Tibial nerve (tissue), 4 donors: ENCODE measurements around the gene TRPM2. TPM values are rescaled to one million over a fixed set of nuclear protein-coding genes. Genes with fewer than 3 reads are reported as not detected.

Experiments
- DNase-seq, 2 donors: peaks; one replicate each; pipeline ENCODE4 v3.0.0-alpha.2; 2019; ENCODE audit warnings: low spot score in 2 of 2
- H3K27ac ChIP-seq, 4 donors: fragments of 200-600 bp; sonication (generic) in 3 of 4; one replicate each; pipeline ENCODE4 v1.5.1; 2017 to 2019; ENCODE audit warnings: mild to moderate bottlenecking in 1 of 4
- H3K27me3 ChIP-seq, 2 donors: fragments of 200-600 bp; sonication (generic) in 1 of 2; one replicate each; pipeline versions ENCODE4 v1.5.1 to v1.6.0; 2017 to 2019
- H3K36me3 ChIP-seq, 3 donors: fragments of 200-600 bp; sonication (generic); one replicate each; pipeline ENCODE4 v1.5.1; 2018 to 2019
- H3K4me1 ChIP-seq, 4 donors: fragments of 200-600 bp; sonication (generic) in 3 of 4; one replicate each; pipeline ENCODE4 v1.5.1; 2017 to 2019
- H3K4me3 ChIP-seq, 4 donors: fragments of 200-600 bp; sonication (generic) in 3 of 4; one replicate each; pipeline ENCODE4 v1.5.1; 2017 to 2019; ENCODE audit warnings: mild to moderate bottlenecking in 1 of 4, moderate library complexity in 1 of 4
- H3K9me3 ChIP-seq, 4 donors: fragments of 200-600 bp; sonication (generic) in 3 of 4; one replicate each; pipeline ENCODE4 v1.5.1; 2017 to 2019
- EP300 ChIP-seq, 2 donors: sonication (generic); formaldehyde crosslinking; IDR thresholded peaks; one replicate each; pipeline ENCODE4 v1.6.1; 2017; ENCODE audit warnings: antibody characterized with exemption in 2 of 2, mild to moderate bottlenecking in 1 of 2
- POLR2A ChIP-seq, 2 donors: fragments of 450-650 bp; IDR thresholded peaks; one replicate each; pipeline ENCODE4 v1.6.1; 2017; ENCODE audit warnings: antibody characterized with exemption in 2 of 2, mild to moderate bottlenecking in 2 of 2, moderate library complexity in 2 of 2
- WGBS, 2 donors: methylation state at CpG; one replicate each; pipeline ENCODE4 v1.1.5; 2018; 5-methylcytosine and 5-hydroxymethylcytosine counted together
- total RNA-seq, 4 donors: library from RNA; depleted of rRNA; stranded (reverse); fragments of >200 nt; gene quantifications; one replicate each; pipeline ENCODE4 v1.1.0, GENCODE V29; 2016
- TF ChIP-seq, protein P1 (sequence below), 5 experiments: fragments of 200-600 bp in 3 of 5; fragments of 450-650 bp in 2 of 5; sonication (generic) in 3 of 5; IDR thresholded peaks; one replicate each; pipeline ENCODE4 v1.5.1; 2016 to 2019; ENCODE audit warnings: antibody characterized with exemption in 5 of 5, mild to moderate bottlenecking in 3 of 5, moderate library complexity in 2 of 5

Gene TRPM2
- total RNA-seq, 4 donors from 2014 or later = 4.9 to 10.3 (median 7.8) TPM

DNA sequence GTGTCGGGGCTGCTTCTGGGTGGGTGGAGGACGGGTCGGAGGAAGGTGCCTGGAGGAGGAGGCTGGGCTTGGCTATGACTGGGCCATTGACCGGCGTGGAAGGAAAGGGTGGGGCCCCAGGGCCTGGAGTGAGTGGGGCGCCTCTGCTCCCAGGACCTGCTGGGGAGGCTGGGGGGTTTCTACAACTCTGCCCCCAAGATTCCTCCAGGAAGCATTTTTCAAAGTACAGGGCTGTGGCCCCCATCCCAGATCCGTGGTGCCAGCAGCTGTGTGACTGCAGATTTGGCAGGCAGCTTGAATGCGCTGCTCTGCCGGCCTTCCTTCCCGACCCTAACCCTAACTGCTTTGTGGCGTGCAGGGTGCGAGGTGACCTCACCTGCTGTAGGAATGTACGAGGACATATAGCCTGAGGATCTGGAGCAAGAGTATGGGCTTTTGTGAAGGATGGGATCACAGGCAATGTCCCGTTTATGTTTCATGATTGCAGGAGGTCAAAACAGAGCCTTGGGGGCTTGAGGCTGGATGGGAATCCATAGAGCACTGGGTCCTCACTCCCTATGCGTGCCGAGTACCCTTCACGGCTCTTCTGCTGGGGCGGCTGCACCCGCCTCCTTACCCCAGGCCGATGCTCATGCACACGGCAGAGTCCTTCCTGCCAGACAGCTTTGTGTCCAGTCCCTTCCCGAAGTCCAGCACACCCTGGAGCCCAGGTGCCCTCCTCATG, 24.7 kb downstream of the TRPM2 start:
- peaks cover 0 to 9% (median 0%) of the 10 kb centered on the region in 4 donors for H3K9me3 ChIP-seq
- WGBS, 2 donors = 67 to 71% methylated on average over 20 to 21 of the region's 22 CpGs
- no peak overlapping the region for H3K27ac ChIP-seq
- peaks cover 0 to under 1% (median 0%) of the 10 kb centered on the region in 3 donors for H3K36me3 ChIP-seq
- TF ChIP-seq EP300 (IDR thresholded peaks at IDR 0.05) (no peak), POLR2A (IDR thresholded peaks at IDR 0.05) (no peak)
- TF ChIP-seq, protein P1, sequence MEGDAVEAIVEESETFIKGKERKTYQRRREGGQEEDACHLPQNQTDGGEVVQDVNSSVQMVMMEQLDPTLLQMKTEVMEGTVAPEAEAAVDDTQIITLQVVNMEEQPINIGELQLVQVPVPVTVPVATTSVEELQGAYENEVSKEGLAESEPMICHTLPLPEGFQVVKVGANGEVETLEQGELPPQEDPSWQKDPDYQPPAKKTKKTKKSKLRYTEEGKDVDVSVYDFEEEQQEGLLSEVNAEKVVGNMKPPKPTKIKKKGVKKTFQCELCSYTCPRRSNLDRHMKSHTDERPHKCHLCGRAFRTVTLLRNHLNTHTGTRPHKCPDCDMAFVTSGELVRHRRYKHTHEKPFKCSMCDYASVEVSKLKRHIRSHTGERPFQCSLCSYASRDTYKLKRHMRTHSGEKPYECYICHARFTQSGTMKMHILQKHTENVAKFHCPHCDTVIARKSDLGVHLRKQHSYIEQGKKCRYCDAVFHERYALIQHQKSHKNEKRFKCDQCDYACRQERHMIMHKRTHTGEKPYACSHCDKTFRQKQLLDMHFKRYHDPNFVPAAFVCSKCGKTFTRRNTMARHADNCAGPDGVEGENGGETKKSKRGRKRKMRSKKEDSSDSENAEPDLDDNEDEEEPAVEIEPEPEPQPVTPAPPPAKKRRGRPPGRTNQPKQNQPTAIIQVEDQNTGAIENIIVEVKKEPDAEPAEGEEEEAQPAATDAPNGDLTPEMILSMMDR (IDR thresholded peaks at IDR 0.05) = no peak
- peaks cover 0 to 5% of the 10 kb centered on the region in 2 donors for H3K27me3 ChIP-seq
- no peak for DNase-seq
- no peak overlapping the region for H3K4me3 ChIP-seq
- H3K4me1 ChIP-seq = no peaks in the 10 kb centered on the region

- H3K9me3 ChIP-seq = peaks cover 0 to 12% (median under 1%) of the 10 kb centered on the region in 4 donors
- peaks cover 0 to 4% (median 0%) of the 10 kb centered on the region in 3 donors for H3K36me3 ChIP-seq
- 91 to 92% methylated on average over 24 to 31 of the region's 34 CpGs for WGBS, 2 donors
- H3K27me3 ChIP-seq = peaks cover 0 to 5% of the 10 kb centered on the region in 2 donors
- no peaks in the 10 kb centered on the region for H3K4me1 ChIP-seq
- DNase-seq = no peak
- no peak overlapping the region for H3K27ac ChIP-seq
- TF ChIP-seq POLR2A (IDR thresholded peaks at IDR 0.05) (no peak), EP300 (IDR thresholded peaks at IDR 0.05) (no peak)
- TF ChIP-seq, protein P1 (IDR thresholded peaks at IDR 0.05) = no peak
- H3K4me3 ChIP-seq = no peak overlapping the region
These were observed 25.5 kb downstream of the TRPM2 start for GRCh38 chr21:44378646-44379514.

DNA sequence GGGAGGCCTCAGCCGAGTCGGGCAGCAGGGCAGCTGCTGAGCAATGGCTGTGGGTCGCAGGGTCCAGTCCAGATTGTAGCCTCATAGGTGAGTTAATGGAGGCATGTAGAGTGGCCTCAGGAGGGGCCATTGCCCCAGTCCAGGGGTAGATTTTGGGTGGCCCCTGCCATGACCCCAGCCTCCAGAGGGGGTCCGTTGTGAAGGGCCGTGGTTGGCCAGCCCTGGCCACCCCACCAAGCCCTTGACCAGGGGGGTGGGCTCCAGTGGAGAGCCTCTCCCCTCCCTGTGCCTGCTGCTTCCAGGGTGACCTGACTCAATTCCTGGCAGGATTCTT, 26.1 kb downstream of the TRPM2 start:
- WGBS, 2 donors = 79 to 84% methylated on average over 3 to 5 of the region's 5 CpGs
- DNase-seq = no peak

DNA sequence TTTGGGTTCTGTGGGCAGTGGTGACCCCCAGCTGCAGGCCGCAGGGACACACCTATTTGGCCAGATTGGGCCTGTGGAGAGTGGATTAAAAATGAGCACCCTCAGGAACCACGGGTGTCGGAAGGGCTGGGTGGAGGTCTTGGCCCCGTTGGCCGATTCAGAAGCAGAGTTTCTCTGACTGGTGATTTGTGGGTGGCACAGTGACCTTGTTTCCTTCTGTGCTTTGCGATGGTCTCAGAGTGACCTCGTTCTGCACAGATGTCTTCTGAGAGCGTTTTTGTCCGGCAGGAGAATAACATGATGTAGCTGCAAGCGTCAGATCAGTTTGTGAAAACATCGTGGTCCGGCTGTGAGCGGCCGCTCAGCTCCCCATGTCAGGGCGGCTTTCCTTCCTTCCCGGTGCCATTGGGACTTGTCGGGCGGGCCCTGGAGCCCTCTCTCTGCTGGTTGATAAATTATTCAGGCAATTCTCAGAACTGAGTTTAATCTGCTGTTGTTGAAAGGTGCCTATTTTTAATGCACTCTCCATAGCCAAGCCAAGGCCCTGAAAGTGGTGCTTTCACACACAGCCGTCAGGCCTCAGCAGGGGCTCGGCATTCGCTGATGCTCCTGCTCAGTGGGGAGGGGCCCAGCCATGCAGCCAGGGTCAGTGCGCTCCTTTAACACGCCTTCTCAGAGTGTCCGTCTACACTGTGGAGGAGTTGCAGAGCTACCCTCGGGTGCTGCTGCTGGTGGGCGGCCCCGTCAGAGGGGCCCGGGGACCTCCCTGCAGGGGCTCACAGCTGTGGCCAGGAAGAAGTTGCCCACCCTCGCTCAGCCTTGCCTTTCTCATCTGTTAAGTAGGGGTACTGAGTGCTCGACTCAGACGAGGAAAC, 26.8 kb downstream of the TRPM2 start:
- Histone ChIP-seq H3K36me3 (peaks cover 0 to 4% (median 0%) of the 10 kb centered on the region in 3 donors), H3K27ac (no peak overlapping the region), H3K4me1 (no peaks in the 10 kb centered on the region), H3K27me3 (peaks cover 0 to 5% of the 10 kb centered on the region in 2 donors), H3K4me3 (no peak overlapping the region), H3K9me3 (peaks cover 0 to 19% (median 6%) of the 10 kb centered on the region in 4 donors)
- no peak for DNase-seq
- TF ChIP-seq POLR2A (IDR thresholded peaks at IDR 0.05) = no peak
- WGBS, 2 donors = 38 to 40% methylated on average over 31 of the region's 31 CpGs

More for the DNA sequence above, 26.1 kb downstream of the TRPM2 start:
- no peak overlapping the region for H3K27ac ChIP-seq
- peaks cover 0 to 5% of the 10 kb centered on the region in 2 donors for H3K27me3 ChIP-seq
- TF ChIP-seq, protein P1 (IDR thresholded peaks at IDR 0.05) = no peak
- TF ChIP-seq EP300 (IDR thresholded peaks at IDR 0.05) (no peak), POLR2A (IDR thresholded peaks at IDR 0.05) (no peak)
- H3K36me3 ChIP-seq = peaks cover 0 to 4% (median 0%) of the 10 kb centered on the region in 3 donors
- H3K4me3 ChIP-seq = no peak overlapping the region
- no peaks in the 10 kb centered on the region for H3K4me1 ChIP-seq
- H3K9me3 ChIP-seq = peaks cover 0 to 18% (median 3%) of the 10 kb centered on the region in 4 donors

DNA sequence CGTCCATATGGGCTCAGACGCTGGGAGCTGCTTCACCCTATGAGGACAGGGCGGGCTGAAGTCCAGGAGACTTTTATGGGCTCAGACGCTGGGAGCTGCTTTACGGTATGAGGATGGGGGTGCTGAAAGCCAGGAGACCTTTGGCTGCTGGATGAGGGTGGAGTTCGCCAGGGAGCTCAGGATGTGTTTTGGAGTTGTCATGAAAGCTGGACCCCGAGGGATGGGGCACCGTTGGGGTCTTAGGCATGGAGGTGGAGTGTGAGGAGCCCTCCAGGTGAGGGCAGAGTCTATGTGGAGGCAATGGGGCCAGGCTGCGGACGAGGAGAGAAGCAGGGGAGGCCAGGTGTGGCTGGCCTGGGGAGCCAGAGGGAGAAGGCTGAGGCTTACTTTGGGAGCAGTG, 27.5 kb downstream of the TRPM2 start:
- TF ChIP-seq, protein P1 (IDR thresholded peaks at IDR 0.05) = no peak
- no peak for TF ChIP-seq EP300 (IDR thresholded peaks at IDR 0.05)
- no peak for TF ChIP-seq POLR2A (IDR thresholded peaks at IDR 0.05)
- Histone ChIP-seq H3K27me3 (peaks cover 0 to 5% of the 10 kb centered on the region in 2 donors), H3K4me1 (no peaks in the 10 kb centered on the region), H3K36me3 (peaks cover 0 to 4% (median 0%) of the 10 kb centered on the region in 3 donors), H3K27ac (no peak overlapping the region), H3K9me3 (peaks cover 0 to 25% (median 9%) of the 10 kb centered on the region in 4 donors), H3K4me3 (no peak overlapping the region)
- WGBS, 2 donors = 71 to 72% methylated on average over 10 of the region's 10 CpGs
- DNase-seq = no peak
